Measurements from ENCODE around the gene GGA3.
"Not testable (repeated sequence)": the region's sequence is repeated elsewhere in the genome, so short reads cannot be mapped to it uniquely, and the experiment has no call there.

Gene GGA3

GRCh38 chr17:75288359-75288758 lies 27.0 kb upstream of the GGA3 start:
- Histone ChIP-seq H3K36me3 (replicated peaks) (peaks cover 33% of the 10 kb centered on the region), H3K27me3 (ENCODE audit: low read depth) (no peaks in the 10 kb centered on the region), H3K4me3 (peak overlapping the region; percentile 93), H3K4me1 (peaks cover 11% of the 10 kb centered on the region), H3K9me3 (no peaks in the 10 kb centered on the region; the same call in 1 of the 2 replicates)
- DNase-seq (ENCODE audit: low spot score in 2 of 2): no peak
- in situ Hi-C loops (cut with MboI; ENCODE audit: low sequenced_read_pairs): no loop called here

GRCh38 chr17:75287221-75287620 lies 25.8 kb upstream of the GGA3 start:
- DNase-seq (ENCODE audit: low spot score in 2 of 2): no peak
- H3K36me3 ChIP-seq (replicated peaks): peaks cover 42% of the 10 kb centered on the region
- no peak overlapping the region for H3K4me3 ChIP-seq
- H3K27me3 ChIP-seq (ENCODE audit: low read depth): no peaks in the 10 kb centered on the region
- peaks cover 11% of the 10 kb centered on the region for H3K4me1 ChIP-seq
- no peaks in the 10 kb centered on the region; the same call in 1 of the 2 replicates for H3K9me3 ChIP-seq
- in situ Hi-C loops (cut with MboI; ENCODE audit: low sequenced_read_pairs): no loop called here

GRCh38 chr17:75285123-75285522 lies 23.7 kb upstream of the GGA3 start:
- Histone ChIP-seq H3K4me3 (no peak overlapping the region), H3K4me1 (peaks cover 11% of the 10 kb centered on the region), H3K27me3 (ENCODE audit: low read depth) (no peaks in the 10 kb centered on the region), H3K36me3 (replicated peaks) (peaks cover 54% of the 10 kb centered on the region), H3K9me3 (no peaks in the 10 kb centered on the region; the same call in 1 of the 2 replicates)
- DNase-seq (ENCODE audit: low spot score in 2 of 2): no peak
- in situ Hi-C loops (cut with MboI; ENCODE audit: low sequenced_read_pairs): no loop called here

- H3K27me3 ChIP-seq (ENCODE audit: low read depth); H3K4me1 ChIP-seq; H3K9me3 ChIP-seq; in situ Hi-C loops (cut with MboI; ENCODE audit: low sequenced_read_pairs); H3K4me3 ChIP-seq; DNase-seq (ENCODE audit: low spot score in 2 of 2): not testable (repeated sequence)
- H3K36me3 ChIP-seq (replicated peaks): peaks cover 56% of the 10 kb centered on the region
Measured at GRCh38 chr17:75280189-75280588, 18.8 kb upstream of the GGA3 start.

GRCh38 chr17:75277664-75278071 lies 16.3 kb upstream of the GGA3 start:
- no peak overlapping the region for H3K4me3 ChIP-seq
- in situ Hi-C loops (cut with MboI; ENCODE audit: low sequenced_read_pairs): no loop called here
- no peaks in the 10 kb centered on the region for H3K9me3 ChIP-seq
- peaks cover 61% of the 10 kb centered on the region for H3K36me3 ChIP-seq (replicated peaks)
- no peaks in the 10 kb centered on the region for H3K27me3 ChIP-seq (ENCODE audit: low read depth)
- H3K4me1 ChIP-seq: no peaks in the 10 kb centered on the region
- DNase-seq (ENCODE audit: low spot score in 2 of 2): no peak

GRCh38 chr17:75273977-75274708 lies 12.7 kb upstream of the GGA3 start:
- Histone ChIP-seq H3K36me3 (replicated peaks) (peaks cover 46% of the 10 kb centered on the region), H3K27me3 (ENCODE audit: low read depth) (no peaks in the 10 kb centered on the region), H3K4me1 (peaks cover 7% of the 10 kb centered on the region), H3K4me3 (no peak overlapping the region), H3K9me3 (no peaks in the 10 kb centered on the region)
- in situ Hi-C loops (cut with MboI; ENCODE audit: low sequenced_read_pairs): no loop called here
- no peak for DNase-seq (ENCODE audit: low spot score in 2 of 2)

GRCh38 chr17:75272848-75273184 lies 11.4 kb upstream of the GGA3 start:
- no peak for DNase-seq (ENCODE audit: low spot score in 2 of 2)
- Histone ChIP-seq H3K36me3 (replicated peaks) (peaks cover 36% of the 10 kb centered on the region), H3K4me1 (peaks cover 7% of the 10 kb centered on the region), H3K27me3 (ENCODE audit: low read depth) (no peaks in the 10 kb centered on the region), H3K9me3 (no peaks in the 10 kb centered on the region), H3K4me3 (no peak overlapping the region)
- in situ Hi-C loops (cut with MboI; ENCODE audit: low sequenced_read_pairs): no loop called here

- H3K36me3 ChIP-seq (replicated peaks): peaks cover 37% of the 10 kb centered on the region
- H3K4me3 ChIP-seq: peak overlapping the region; percentile 79
- no peaks in the 10 kb centered on the region for H3K9me3 ChIP-seq
- no peaks in the 10 kb centered on the region for H3K27me3 ChIP-seq (ENCODE audit: low read depth)
- peaks cover 7% of the 10 kb centered on the region for H3K4me1 ChIP-seq
- in situ Hi-C loops (cut with MboI; ENCODE audit: low sequenced_read_pairs): no loop called here
- DNase-seq (ENCODE audit: low spot score in 2 of 2): no peak
Measured at GRCh38 chr17:75271955-75272847, 10.8 kb upstream of the GGA3 start.

- H3K4me1 ChIP-seq: peaks cover 7% of the 10 kb centered on the region
- no peaks in the 10 kb centered on the region for H3K9me3 ChIP-seq
- peak; percentile 66 to 85 for DNase-seq (ENCODE audit: low spot score in 2 of 2)
- H3K36me3 ChIP-seq (replicated peaks): peaks cover 43% of the 10 kb centered on the region
- peak overlapping the region; percentile 79 for H3K4me3 ChIP-seq
- in situ Hi-C loops (cut with MboI; ENCODE audit: low sequenced_read_pairs): no loop called here
- H3K27me3 ChIP-seq (ENCODE audit: low read depth): no peaks in the 10 kb centered on the region
Measured at GRCh38 chr17:75271233-75271954, 10.0 kb upstream of the GGA3 start.

- no peaks in the 10 kb centered on the region for H3K9me3 ChIP-seq
- in situ Hi-C loops (cut with MboI; ENCODE audit: low sequenced_read_pairs): no loop called here
- H3K36me3 ChIP-seq (replicated peaks): peaks cover 48% of the 10 kb centered on the region
- H3K27me3 ChIP-seq (ENCODE audit: low read depth): no peaks in the 10 kb centered on the region
- peak within 1 kb of the TSS; percentile 79 for H3K4me3 ChIP-seq
- DNase-seq (ENCODE audit: low spot score in 2 of 2): no peak
- peaks cover 7% of the 10 kb centered on the region for H3K4me1 ChIP-seq
Measured at GRCh38 chr17:75270966-75271232, 9.5 kb upstream of the GGA3 start, which contains the start of gene MIF4GD. MIF4GD (minus strand) TSS chr17:75271231; CDS start chr17:75270195, 1,036 bp downstream.

GRCh38 chr17:75270218-75270965 lies 9.0 kb upstream of the GGA3 start:
- Histone ChIP-seq H3K27me3 (ENCODE audit: low read depth) (no peaks in the 10 kb centered on the region), H3K4me1 (peaks cover 7% of the 10 kb centered on the region), H3K4me3 (peak overlapping the region; percentile 79), H3K9me3 (no peaks in the 10 kb centered on the region), H3K36me3 (replicated peaks) (peaks cover 49% of the 10 kb centered on the region)
- peak; percentile 72 to 78 for DNase-seq (ENCODE audit: low spot score in 2 of 2)
- in situ Hi-C loops (cut with MboI; ENCODE audit: low sequenced_read_pairs): no loop called here

GRCh38 chr17:75269844-75270217 lies 8.4 kb upstream of the GGA3 start:
- no peaks in the 10 kb centered on the region for H3K9me3 ChIP-seq
- in situ Hi-C loops (cut with MboI; ENCODE audit: low sequenced_read_pairs): no loop called here
- peak overlapping the region; percentile 79 for H3K4me3 ChIP-seq
- peaks cover 7% of the 10 kb centered on the region for H3K4me1 ChIP-seq
- no peaks in the 10 kb centered on the region for H3K27me3 ChIP-seq (ENCODE audit: low read depth)
- DNase-seq (ENCODE audit: low spot score in 2 of 2): no peak
- peaks cover 51% of the 10 kb centered on the region for H3K36me3 ChIP-seq (replicated peaks)

- Histone ChIP-seq H3K4me1 (peaks cover 11% of the 10 kb centered on the region), H3K36me3 (replicated peaks) (peaks cover 47% of the 10 kb centered on the region), H3K4me3 (no peak overlapping the region), H3K27me3 (ENCODE audit: low read depth) (no peaks in the 10 kb centered on the region), H3K9me3 (no peaks in the 10 kb centered on the region)
- peak in 1 of 2 experiments; percentile 30 for DNase-seq (ENCODE audit: low spot score in 2 of 2)
- in situ Hi-C loops (cut with MboI; ENCODE audit: low sequenced_read_pairs): no loop called here
Measured at GRCh38 chr17:75267411-75268232, 6.2 kb upstream of the GGA3 start.

Measured in HAP-1 (cell line).